Measurements from ENCODE around the gene SMNDC1. TPM values are rescaled to one million over a fixed set of nuclear protein-coding genes. Genes with fewer than 3 reads are reported as not detected.
A peak's percentile ranks its signal among the peaks of the same experiment; 100 is the strongest.
"Not testable (repeated sequence)": the region's sequence is repeated elsewhere in the genome, so short reads cannot be mapped to it uniquely, and the experiment has no call there.

Gene SMNDC1
- 15.1 TPM for total RNA-seq

DNA sequence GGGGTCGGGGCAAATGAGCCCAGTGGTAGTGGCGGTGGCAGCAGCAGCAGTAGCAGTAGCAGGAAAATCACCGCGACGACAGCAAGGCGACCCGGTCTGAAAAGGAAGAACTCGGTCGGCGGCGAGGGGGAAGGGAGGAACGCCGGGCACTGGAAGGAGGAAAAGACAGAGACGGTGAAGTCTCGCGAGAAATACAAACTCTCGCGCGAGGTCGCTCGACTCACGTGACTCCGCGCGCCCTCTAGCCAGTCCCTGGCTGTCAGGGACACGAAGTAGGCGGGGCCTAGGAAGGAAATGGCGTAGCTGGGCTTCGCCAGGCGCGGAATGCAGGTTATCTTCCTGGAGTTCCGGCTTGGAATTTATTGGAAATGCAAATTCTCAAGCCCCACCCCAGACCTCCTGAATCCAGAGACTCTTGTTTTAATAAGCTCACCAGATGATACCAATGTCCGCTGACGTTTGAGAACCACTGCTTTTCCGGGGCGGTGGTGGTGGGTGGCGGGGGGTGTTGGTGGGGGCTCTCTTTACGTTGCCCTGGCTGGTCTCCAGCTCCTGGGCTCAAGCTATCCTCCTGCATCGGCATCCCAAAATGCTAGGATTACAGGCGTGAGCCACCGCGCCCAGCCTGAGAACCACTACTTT is at the start of gene SMNDC1:
Gene SMNDC1 (minus strand): TSS at position 141 of the 642 bp plus-strand sequence. CDS start 1,333 bp downstream, outside the sequence.
- peak; percentile 97 for DNase-seq

GRCh38 chr10:110354322-110354766 is 49.6 kb upstream of the SMNDC1 start:
- peak; percentile 42 for DNase-seq

- peak; percentile 7 for DNase-seq
Observed at GRCh38 chr10:110353244-110354119, 48.8 kb upstream of the SMNDC1 start.

DNA sequence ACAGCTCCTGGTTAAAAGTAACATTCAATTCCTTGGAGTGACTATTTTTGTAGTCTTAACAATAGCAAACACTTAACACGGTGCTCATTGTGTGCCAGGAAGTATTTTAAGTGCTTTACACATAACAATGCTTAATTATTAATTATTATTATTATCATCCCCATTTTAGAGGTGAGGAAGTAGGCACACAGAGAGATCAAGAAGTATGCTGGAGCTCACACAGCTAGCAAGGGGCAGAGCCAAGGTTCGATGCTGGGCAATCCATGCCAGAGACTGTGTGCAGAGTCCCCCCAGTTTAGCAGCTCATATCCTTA is 48.2 kb upstream of the SMNDC1 start:
- DNase-seq = no peak

- DNase-seq = no peak
Observed at GRCh38 chr10:110350812-110351211, 46.1 kb upstream of the SMNDC1 start.

- no peak for DNase-seq
Observed at GRCh38 chr10:110349831-110350230, 45.1 kb upstream of the SMNDC1 start.

- DNase-seq = no peak
Observed at GRCh38 chr10:110349386-110349785, 44.7 kb upstream of the SMNDC1 start.

DNA sequence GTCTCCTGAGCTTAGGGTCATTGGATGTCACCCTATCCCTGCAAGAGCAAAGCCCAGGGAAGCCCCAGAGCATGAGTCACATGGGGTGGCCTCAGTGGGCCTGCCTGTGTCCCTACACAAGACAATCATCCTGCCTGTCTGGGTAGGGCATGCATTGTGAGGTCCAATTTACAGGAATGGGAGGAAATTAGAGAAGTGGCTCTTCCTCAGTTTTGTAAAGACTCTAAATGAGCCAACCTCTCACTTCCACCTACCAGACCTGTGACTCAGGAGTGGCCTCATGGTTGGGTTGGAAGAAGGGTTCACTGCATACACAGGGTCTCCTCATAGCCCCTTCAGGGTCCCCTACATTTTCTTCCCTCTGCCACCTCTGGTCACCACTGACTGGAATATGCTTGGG is 43.6 kb upstream of the SMNDC1 start:
- DNase-seq = no peak

- no peak for DNase-seq
Observed at GRCh38 chr10:110346914-110347313, 42.2 kb upstream of the SMNDC1 start.

DNA sequence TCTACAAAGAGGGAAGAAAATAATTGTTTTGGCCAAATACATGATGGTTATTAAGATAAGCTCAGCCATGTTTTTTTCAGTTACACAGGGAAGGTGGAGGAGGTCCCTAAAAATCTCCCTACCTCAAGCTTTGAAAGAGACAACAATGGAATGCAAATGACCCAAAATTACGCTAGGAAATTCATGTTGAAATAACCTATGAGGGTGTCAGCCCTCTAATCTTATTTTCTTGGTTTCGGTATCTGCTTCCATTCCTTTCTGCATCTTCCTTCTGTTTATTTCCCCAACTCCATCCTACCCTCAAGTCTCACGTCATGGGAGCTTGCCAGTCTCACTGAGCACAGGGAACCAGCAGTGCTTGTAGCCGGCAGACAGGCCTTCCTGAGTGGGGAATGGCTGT is 40.6 kb upstream of the SMNDC1 start:
- DNase-seq = no peak

- no peak for DNase-seq
Observed at GRCh38 chr10:110344622-110345021, 39.9 kb upstream of the SMNDC1 start.

GRCh38 chr10:110343947-110344346 is 39.2 kb upstream of the SMNDC1 start:
- no peak for DNase-seq

DNA sequence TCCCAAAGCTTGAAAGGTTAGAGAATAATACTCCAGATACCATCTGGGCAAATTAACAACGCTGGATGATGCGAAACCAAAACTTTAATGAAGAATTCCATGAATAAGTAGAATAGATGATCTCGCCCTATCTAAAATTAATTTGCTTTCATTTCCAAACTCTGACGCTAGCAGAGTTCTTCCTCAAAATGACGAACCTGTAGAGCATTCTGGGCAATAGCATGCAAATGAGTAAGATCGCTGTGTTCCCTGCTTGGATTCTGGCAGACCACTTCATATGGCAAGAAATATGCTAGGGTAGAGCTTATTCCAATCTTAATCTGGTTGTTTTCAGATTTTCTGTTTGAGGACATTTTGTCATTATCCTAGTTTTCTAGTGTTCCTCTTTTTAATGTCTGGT is 36.1 kb upstream of the SMNDC1 start:
- no peak for DNase-seq

- DNase-seq = no peak
Observed at GRCh38 chr10:110340122-110340521, 35.4 kb upstream of the SMNDC1 start.

GRCh38 chr10:110337906-110338305 is 33.2 kb upstream of the SMNDC1 start:
- DNase-seq = no peak

GRCh38 chr10:110337401-110337800 is 32.7 kb upstream of the SMNDC1 start:
- DNase-seq = no peak

DNA sequence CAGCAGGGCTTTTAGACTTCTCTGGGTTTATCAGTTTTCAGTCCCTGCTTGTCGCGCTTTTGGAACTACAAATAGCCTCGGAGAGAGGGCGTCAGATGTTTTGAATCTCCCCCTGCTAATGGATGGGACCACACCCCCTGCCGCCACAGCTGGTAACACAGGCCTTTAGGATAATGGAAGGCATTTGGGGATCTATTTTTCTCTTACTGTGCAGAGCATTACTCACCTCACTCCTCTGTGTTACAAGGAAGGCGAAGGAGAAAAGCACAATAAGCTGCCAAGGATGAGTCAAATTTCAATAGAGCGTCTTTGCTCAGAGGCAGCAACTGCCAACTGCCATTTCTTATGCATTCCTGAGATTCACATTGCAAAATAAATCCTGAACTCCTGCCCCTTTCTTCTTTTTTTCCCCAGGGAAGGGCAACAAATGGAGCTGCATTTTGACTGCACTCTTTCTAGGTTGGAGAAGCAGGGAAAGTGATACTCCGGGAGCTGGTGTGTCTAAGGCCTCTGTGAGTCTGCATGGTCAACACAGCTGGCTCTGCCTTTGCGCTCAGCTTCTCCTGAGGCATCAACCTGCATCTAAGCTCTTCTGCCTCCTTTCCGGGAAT is 31.5 kb upstream of the SMNDC1 start:
- no peak for DNase-seq

DNA sequence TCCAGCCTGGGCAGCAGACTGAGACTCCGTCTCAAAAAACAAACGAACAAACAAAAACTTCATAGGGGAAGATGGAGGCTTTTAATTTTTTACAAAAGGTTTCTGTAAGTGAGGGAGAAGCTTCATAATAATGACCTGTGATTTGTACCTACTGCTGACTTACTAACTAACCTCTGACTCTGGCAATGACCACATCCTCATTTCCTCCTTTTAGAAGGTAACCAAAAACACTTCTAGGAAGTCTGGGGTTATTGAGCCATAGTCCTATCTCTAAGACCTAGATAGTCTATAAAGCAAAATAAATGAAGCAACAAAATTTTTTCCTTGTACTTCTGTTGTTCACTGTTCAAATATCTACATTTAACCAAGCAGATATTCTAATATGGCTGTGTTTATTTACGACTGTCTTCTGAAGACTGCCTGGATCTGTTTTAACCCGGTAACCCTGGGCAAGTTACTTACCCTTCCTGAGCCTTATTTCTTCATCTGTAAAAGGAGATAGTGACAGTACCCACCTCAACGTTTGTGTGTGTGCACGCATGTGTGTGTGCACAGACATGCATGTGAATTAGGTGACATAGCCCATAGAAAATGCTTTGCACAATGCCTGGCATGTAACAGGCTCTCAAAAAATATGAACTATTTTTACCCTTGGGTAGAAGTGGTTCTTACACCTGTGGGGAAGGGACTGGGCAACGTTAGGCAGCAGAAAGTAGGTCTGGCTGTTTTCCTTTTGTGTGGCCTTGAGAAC is 30.8 kb upstream of the SMNDC1 start:
- DNase-seq = no peak

GRCh38 chr10:110334061-110334656 is 29.4 kb upstream of the SMNDC1 start:
- DNase-seq = no peak

DNA sequence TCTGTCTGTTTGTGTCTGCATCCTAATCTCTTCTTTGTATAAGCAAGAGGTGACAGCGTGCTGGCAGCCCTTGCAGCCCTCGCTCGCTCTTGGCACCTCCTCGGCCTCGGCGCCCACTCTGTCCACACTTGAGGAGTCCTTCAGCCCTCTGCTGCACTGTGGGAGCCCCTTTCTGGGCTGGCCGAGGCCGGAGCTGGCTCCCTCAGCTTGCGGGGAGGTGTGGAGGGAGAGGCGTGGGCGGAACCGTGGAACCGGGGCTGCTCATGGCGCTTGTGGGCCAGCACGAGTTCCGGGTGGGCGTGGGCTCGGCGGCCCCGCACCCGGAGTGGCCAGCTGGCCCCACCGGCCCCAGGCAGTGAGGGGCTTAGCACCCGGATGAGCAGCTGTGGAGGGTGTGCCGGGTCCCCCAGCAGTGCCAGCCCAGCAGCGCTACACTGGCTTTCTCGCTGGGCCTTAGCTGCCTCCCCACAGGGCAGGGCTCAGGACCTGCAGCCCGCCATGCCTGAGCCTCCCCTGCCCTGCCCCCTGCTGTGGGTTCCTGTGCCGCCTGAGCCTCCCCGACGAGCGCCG is 26.6 kb upstream of the SMNDC1 start:
- DNase-seq = not testable (repeated sequence)

DNA sequence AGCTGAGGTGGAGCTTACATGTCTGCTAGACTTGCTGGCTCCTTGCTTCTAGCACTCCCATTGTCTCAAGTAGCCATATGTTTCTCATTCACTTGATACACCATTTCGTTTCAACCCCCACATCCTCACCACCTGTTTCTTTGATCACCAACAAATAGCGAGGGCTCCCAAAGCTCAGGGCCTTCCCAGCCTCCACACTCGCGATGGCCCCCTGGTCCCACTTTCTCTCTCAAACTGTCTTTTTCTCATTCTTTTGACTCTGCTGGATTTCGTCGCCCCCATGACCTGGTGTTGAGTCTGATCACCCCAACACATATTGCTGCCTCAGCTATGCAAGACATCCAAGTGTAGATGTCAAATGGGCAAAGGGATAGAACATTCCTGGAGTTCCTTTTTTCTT is 26.0 kb upstream of the SMNDC1 start:
- no peak for DNase-seq

All from occipital lobe (tissue), 2 donors.